B cell (primary cell): ENCODE data around the gene TRPM1. TPM values are rescaled to one million over a fixed set of nuclear protein-coding genes. Genes with fewer than 3 reads are reported as not detected.

Experiments
- ATAC-seq: fragments of 200-7000 bp; cut with Tn5 transposase; one replicate; pipeline ENCODE4 v1.10.0; 2021; ENCODE audit warnings: low read depth, mild to moderate bottlenecking, moderate number of reproducible peaks, moderate library complexity
- CTCF ChIA-PET: fragments of 350-600 bp; sonication (Branson Sonifier 250); formaldehyde crosslinking; loops from one replicate; lab custom pipeline; 2021; ENCODE audit warnings: antibody characterized with exemption, inconsistent platforms; lab: Charles Lee
- POLR2A ChIA-PET: fragments of 350-600 bp; sonication (Branson Sonifier 250); formaldehyde crosslinking; loops from one replicate; lab custom pipeline; 2021; ENCODE audit warnings: antibody characterized with exemption; lab: Charles Lee
- DNase-seq: peaks from one replicate; pipeline ENCODE4 v3.0.0; 2013
- H2AFZ ChIP-seq: 2 replicates; pipeline ENCODE4 v1.6.1; 2012; ENCODE audit warnings: mild to moderate bottlenecking, low read depth, low read length; ENCODE audit not compliant: insufficient read depth, poor library complexity, severe bottlenecking
- H3K27ac ChIP-seq, 2 donors: 1 replicate in 1 of 2; 2 replicates in 1 of 2; pipeline ENCODE4 v1.5.1; 2012 to 2013; ENCODE audit warnings: low read length in 2 of 2, mild to moderate bottlenecking in 2 of 2, moderate library complexity in 1 of 2
- H3K27me3 ChIP-seq, 4 experiments: fragments of 200-600 bp in 1 of 4; sonication (generic) in 1 of 4; replicated peaks in 1 of 4; 1 replicate in 2 of 4; 2 replicates in 2 of 4; pipeline versions ENCODE4 v1.6.1 to v1.7.0; 2013 to 2016; ENCODE audit warnings: low read length in 3 of 4, mild to moderate bottlenecking in 2 of 4, mixed read lengths in 1 of 4, moderate library complexity in 1 of 4; ENCODE audit not compliant: insufficient read depth in 4 of 4, control insufficient read depth in 3 of 4; ENCODE audit errors: control extremely low read depth in 1 of 4
- H3K36me3 ChIP-seq, 2 experiments: replicated peaks in 1 of 2; 1 replicate in 1 of 2; 2 replicates in 1 of 2; pipeline versions ENCODE4 v1.6.1 to v1.7.1; 2013; ENCODE audit warnings: low read length in 1 of 2; ENCODE audit not compliant: insufficient read depth in 2 of 2, control insufficient read depth in 1 of 2; ENCODE audit errors: control extremely low read depth in 1 of 2, extremely low read depth in 1 of 2
- H3K4me1 ChIP-seq, 2 donors: fragments of 200-600 bp in 1 of 2; sonication (generic) in 1 of 2; 1 replicate in 1 of 2; 2 replicates in 1 of 2; pipeline versions ENCODE4 v1.5.1 to v1.6.1; 2013 to 2017; ENCODE audit warnings: low read length in 2 of 2; ENCODE audit not compliant: control insufficient read depth in 2 of 2, insufficient read depth in 2 of 2
- H3K4me2 ChIP-seq: replicated peaks from 2 replicates; pipeline ENCODE3; 2012; ENCODE audit warnings: mild to moderate bottlenecking, low read depth, low read length; ENCODE audit not compliant: poor library complexity, severe bottlenecking
- H3K4me3 ChIP-seq, 5 experiments: fragments of 200-600 bp in 1 of 5; sonication (generic) in 1 of 5; 1 replicate in 3 of 5; 2 replicates in 2 of 5; pipeline versions ENCODE4 v1.5.1 to v1.7.0; 2011 to 2016; ENCODE audit warnings: low read length in 4 of 5, mild to moderate bottlenecking in 4 of 5, low read depth in 2 of 5, control low read depth in 1 of 5, moderate library complexity in 1 of 5; ENCODE audit not compliant: insufficient read depth in 1 of 5; ENCODE audit errors: control extremely low read depth in 1 of 5, extremely low read depth in 1 of 5
- H3K79me2 ChIP-seq: fragments of 200-600 bp; sonication (generic); one replicate; pipeline ENCODE4 v1.6.0; 2016; ENCODE audit warnings: low read length; ENCODE audit not compliant: control insufficient read depth, insufficient read depth
- H3K9ac ChIP-seq: fragments of 200-600 bp; sonication (generic); 2 replicates; pipeline ENCODE4 v1.6.1; 2017; ENCODE audit warnings: mild to moderate bottlenecking, low read length, moderate library complexity
- H3K9me3 ChIP-seq, 3 donors: one replicate each; pipeline versions ENCODE4 v1.6.1 to v1.7.1; 2013; ENCODE audit warnings: low read length in 2 of 3; ENCODE audit not compliant: control insufficient read depth in 2 of 3, insufficient read depth in 1 of 3; ENCODE audit errors: control extremely low read depth in 1 of 3
- H4K20me1 ChIP-seq: 2 replicates; pipeline ENCODE4 v1.6.0; 2012; ENCODE audit warnings: mild to moderate bottlenecking, low read length; ENCODE audit not compliant: insufficient read depth, control insufficient read depth, poor library complexity, severe bottlenecking
- H3K27ac Mint-ChIP-seq: one replicate; pipeline ENCODE4 v1.8.0; 2021; ENCODE audit warnings: mixed read lengths
- H3K27me3 Mint-ChIP-seq: one replicate; pipeline ENCODE4 v1.8.0; 2021; ENCODE audit warnings: mixed read lengths
- H3K4me1 Mint-ChIP-seq: one replicate; pipeline ENCODE4 v1.8.0; 2021; ENCODE audit warnings: mixed read lengths
- H3K4me3 Mint-ChIP-seq: one replicate; pipeline ENCODE4 v1.8.0; 2021; ENCODE audit warnings: mixed read lengths
- H3K9me3 Mint-ChIP-seq: one replicate; pipeline ENCODE4 v1.8.0; 2022; ENCODE audit warnings: mixed read lengths; ENCODE audit not compliant: insufficient read depth
- CTCF ChIP-seq: fragments of 200-600 bp; IDR thresholded peaks from one replicate; pipeline ENCODE4 v1.8.0; 2022; ENCODE audit warnings: antibody characterized with exemption, mild to moderate bottlenecking
- EZH2 ChIP-seq: IDR thresholded peaks from 2 replicates; pipeline ENCODE4 v1.6.1; 2012; ENCODE audit warnings: borderline replicate concordance, low read depth, mild to moderate bottlenecking, moderate library complexity, low read length; ENCODE audit not compliant: insufficient read depth, poor library complexity, severe bottlenecking
- WGBS: methylation state at CpG from one replicate; pipeline ENCODE4 v1.1.5; 2013; ENCODE audit warnings: missing lambda C conversion rate; ENCODE audit not compliant: insufficient coverage; 5-methylcytosine and 5-hydroxymethylcytosine counted together
- intact Hi-C: fragments of 100-400 bp; cut with micrococcal nuclease; formaldehyde crosslinking; loops from one replicate; pipeline ENCODE4 v1.10.0; 2022
- polyA plus RNA-seq: library from polyadenylated mRNA; depleted of rRNA; stranded (reverse); fragments of >200 nt; gene quantifications from 2 replicates; pipeline ENCODE4 v1.2.3, GENCODE V29; 2012
- total RNA-seq, 2 donors: library from RNA; stranded (reverse); fragments of 120-200 nt in 1 of 2; gene quantifications; 1 replicate in 1 of 2; 2 replicates in 1 of 2; pipeline versions ENCODE4 v1.2.3 to v1.2.4, GENCODE V29; 2013 to 2022

Gene TRPM1
- total and polyA plus RNA-seq, 2 donors (not counting 1 experiment from before 2014, with no cell fraction given): 0.07 TPM; not detected in 1

DNA sequence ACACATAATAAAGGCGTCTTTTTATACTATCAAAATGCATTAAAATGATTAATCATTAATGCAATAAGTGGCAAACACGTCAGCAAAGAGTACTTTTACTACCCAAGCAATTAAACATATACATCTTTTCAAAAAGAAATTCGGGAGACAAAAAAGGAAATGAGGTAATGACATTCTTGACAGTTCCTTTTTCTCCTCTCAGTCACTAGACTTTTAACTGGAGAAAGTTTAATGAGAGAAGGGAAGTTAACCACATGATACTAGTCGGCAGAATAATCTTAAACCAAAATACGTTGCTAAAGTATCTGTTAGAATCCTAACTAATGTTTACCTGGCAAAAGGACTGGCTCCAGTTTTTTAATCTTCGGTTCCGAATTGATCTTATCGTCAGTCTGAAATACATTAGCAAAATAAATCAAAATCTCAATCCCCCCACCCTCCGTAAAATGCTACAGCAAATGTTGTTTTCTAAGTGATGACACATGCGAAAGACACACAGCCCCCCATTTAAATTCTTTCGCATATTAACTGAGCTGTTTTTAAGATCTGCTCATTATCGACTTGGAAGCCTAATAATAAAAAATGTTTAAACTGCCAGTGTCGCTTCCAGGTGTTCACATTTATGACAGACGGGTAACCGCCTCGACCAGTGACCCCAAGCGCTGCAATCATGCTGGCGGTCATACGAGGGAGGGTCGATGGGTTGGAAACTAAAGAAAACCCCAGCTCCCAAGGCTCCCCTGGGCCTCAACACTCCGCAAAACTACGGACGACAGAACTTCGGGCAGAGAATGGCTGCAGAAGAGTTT lies 110.9 kb downstream of the TRPM1 start:
- Mint-ChIP-seq H3K27ac (peak overlapping the region; percentile 97), H3K9me3 (no peaks in the 10 kb centered on the region), H3K4me3 (peak overlapping the region; percentile 95), H3K27me3 (no peaks in the 10 kb centered on the region), H3K4me1 (peaks cover 37% of the 10 kb centered on the region)
- intact Hi-C loops: loop anchor here (1.0 to 5.0 kb wide), 7 partner anchors 14 to 447 kb away; no protein-coding TSS in a partner anchor
- TF ChIP-seq EZH2 (no peak), CTCF (no peak)
- Histone ChIP-seq H3K4me1 (peaks cover 27 to 37% of the 10 kb centered on the region in 2 donors), H2AFZ (peak overlapping the region; percentile 94), H3K4me3 (peak overlapping the region; percentile 77 to 96 (median 85)), H3K27me3 (no peaks in the 10 kb centered on the region), H3K79me2 (peaks cover 56% of the 10 kb centered on the region), H3K9me3 (no peaks in the 10 kb centered on the region), H3K9ac (peak overlapping the region; percentile 84), H3K36me3 (peaks cover 7 to 24% of the 10 kb centered on the region in 2 experiments), H3K27ac (peak overlapping the region; percentile 78 to 94), H4K20me1 (peaks cover 36% of the 10 kb centered on the region), H3K4me2 (peak overlapping the region; percentile 93)
- POLR2A ChIA-PET: interaction anchor here (0.6 to 2.0 kb wide), 2 partner anchors 13 to 325 kb away, joined by 3 to 15 read pairs; no protein-coding TSS in a partner anchor
- DNase-seq (peak; percentile 49), ATAC-seq (no peak)
- WGBS: under 1% methylated on average over 15 of the region's 24 CpGs
- CTCF ChIA-PET: interaction anchor here (1.0 to 1.7 kb wide), 5 partner anchors 13 to 138 kb away, joined by 3 to 12 read pairs (median 4); no protein-coding TSS in a partner anchor
